Activated CD8-positive, alpha-beta memory T cell treated with anti-CD3 and anti-CD28 coated beads for 24 hours (primary cell): ENCODE results near the gene SDCCAG8.
A peak's percentile ranks its signal among the peaks of the same experiment; 100 is the strongest.
"Not testable (repeated sequence)": the region's sequence is repeated elsewhere in the genome, so short reads cannot be mapped to it uniquely, and the experiment has no call there.

Experiments
- DNase-seq: peaks from one replicate; pipeline ENCODE4 v3.0.0-alpha.2; 2020

The SDCCAG8 gene

DNA sequence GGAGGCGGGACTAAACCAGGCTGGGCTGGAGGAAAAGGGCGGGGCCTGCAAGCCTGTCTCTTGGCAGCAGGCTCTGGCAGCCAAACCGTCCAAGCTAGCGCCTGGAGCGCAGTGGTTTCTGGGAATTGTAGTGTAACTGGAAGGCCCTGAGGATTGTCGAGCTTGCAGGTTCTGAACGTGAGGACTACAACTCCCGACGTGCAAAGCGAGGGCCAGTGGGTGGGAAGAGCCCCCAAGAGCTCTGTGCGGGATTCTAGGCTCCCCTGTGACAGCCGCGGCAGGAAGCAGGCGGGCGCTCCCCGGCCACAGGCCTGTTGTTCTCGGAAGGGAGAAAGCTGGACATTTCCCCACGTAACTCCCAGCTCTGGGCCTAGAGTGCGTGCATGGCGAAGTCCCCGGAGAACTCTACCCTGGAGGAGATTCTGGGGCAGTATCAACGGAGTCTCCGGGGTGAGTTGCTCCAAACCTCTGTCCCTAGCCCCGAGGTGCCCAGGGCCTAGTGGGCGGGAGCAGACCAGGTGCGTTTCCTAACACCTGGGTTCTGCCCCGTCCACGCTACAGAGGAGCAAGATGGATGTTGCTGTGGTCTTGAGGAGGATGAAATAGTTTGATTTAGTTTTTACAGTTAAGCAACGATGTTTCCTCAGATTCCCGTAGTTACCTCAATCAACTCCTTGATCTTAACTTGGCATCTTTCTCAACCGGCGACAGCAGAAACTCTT lies at the start of gene SDCCAG8:
SDCCAG8 (plus strand) TSS at position 251 of the 722 bp plus-strand sequence; CDS start at position 384, 133 bp downstream.
- peak; percentile 95 for DNase-seq

DNA sequence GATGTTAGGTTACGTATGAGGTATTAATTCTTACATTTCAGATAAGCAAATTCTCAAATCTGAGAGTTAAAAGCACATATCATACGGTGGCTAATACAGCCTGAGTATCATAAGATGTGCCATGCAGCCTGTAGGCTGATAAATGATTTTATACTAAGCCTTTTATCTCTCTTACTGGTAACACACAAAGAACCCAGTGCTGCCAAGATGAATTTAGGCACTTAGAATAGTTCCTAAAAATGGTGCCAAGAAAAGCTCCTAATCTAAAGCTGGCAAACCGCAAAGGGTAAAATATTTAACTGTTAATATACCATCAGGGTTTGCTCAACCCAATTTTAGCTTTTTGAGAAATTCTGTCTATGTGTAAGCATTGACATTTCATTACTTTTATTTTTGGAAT lies 43.9 kb upstream of the SDCCAG8 start:
- DNase-seq, result not testable (repeated sequence)

DNA sequence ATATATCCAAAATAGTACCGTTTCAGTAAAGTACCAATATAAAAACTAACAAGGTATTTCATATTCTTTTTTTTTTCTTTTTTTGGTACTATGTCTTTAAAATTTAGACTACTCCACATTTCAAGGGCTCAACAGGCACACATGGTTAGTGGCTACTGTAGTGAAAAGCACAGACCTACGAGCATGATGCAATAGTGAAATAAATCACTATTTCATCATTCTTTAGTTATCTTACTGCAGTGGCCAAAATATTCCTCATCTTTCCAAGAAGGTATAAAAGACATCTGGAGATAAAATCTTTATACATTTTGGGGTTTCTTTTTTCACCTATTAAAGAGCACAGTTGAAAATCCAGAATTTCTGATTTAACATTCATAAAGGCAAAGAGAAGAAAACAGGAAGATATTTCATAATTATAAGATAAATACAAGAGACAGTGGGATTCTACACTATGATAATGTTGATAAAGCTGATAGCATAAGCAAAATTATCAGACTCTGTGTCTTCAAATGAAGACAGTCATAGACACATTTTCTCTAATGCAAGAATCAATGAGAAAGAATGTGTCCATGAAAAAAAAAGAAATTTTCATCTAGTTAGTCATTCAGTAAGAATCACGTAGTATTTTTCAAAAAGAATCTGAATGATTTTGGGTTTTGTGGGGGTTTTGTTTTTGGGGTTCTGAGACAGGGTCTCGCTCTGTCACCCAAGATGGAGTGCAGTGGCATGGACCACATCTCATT lies 42.6 kb upstream of the SDCCAG8 start:
- DNase-seq, result no peak

DNA sequence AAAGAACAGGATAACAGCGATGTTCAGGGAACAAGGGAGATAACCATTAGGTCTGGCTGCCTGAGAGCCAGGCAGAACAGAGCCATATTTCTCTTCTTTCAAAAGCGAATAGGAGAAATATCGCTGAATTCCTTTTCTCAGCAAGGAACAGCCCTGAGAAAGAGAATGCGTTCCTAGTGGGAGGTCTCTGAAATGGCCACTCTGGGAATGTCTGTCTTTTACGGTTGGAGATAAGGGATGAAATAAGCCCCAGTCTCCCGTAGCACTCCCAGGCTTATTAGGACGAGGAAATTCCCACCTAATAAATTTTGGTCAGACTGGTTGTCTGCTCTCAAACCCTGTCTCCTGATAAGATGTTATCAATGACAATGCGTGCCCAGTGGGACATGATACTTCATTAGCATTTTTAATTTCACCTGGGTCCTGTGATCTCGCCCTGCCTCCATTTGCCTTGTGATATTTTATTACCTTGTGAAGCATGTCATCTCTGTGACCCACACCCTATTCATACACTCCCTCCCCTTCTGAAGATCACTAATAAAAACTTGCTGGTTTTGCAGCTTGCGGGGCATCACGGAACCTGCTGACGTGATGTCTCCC lies 40.5 kb upstream of the SDCCAG8 start:
- DNase-seq, result not testable (repeated sequence)

DNA sequence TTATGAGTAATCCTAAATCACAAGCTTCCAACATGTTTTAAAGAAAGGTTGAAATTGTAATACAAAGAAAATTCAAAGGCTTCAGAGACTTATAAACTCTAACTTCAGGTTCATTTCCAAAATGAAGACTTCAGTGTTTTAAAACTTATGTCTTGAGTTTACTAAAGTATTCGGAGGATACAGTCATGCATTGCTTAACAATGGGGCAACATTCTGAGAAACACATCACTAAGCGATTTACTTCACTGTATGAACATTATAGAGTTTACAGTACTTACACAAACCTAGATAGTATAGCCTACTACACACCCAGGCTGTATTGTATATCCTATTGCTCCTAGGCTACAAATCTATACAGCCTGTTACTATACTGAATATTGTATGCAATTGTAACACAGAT lies 39.1 kb upstream of the SDCCAG8 start:
- no peak for DNase-seq

DNA sequence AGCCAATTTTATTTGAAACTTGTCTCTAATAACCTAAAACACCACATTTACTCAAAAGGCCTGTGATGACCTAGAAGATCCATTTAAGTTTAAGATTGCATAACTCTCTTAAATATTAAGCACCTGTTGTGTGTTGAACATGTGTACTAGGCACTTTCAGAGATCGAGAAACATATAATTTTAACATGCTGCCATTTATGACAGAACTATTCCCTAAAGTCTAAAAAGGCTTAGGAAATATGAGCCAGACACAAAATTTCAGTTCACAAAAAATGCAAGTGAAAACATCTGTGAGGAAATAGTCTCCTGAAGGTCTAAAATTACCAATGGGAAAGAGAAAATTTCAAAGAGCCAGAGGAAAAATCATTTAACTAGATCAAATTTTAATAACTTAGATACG lies 38.5 kb upstream of the SDCCAG8 start:
- no peak for DNase-seq

DNA sequence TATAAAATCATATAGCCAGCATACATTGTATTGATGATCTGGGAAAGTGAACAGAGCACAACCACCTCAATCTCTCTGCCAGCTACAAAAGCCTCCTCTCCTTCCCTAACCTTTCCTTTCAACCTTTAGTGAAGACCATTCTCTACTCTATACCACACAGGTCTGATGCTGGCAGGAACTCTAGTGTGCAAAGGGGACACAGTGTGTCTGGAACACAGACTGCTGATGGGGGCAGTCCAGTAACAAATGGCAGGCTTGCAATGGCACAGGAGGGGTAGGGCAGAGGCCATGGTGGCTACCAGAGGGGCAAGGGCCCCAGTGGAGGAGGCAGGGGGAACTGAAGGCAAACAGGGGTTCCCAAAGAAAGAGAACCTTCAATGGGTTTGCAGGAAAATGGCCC lies 37.8 kb upstream of the SDCCAG8 start:
- no peak for DNase-seq

DNA sequence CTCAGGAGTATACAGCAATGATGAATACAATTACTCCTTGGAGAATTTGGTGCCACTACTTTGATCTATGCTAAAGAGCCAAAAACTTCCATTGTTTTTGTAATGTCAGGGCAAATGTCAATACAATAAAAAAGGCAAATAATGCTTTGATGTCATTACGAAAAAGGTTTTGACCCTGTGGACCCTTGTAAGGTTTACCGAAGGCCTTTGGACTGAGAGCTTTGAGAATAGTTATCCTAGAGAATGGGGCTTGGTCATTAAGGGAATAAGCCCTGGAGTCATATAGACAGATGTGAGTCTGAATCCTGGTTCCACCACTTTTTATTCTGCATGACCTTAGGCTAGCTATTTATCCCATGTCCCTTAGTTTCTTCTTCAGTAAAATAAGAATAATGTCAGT lies 28.2 kb upstream of the SDCCAG8 start:
- DNase-seq, result no peak

DNA sequence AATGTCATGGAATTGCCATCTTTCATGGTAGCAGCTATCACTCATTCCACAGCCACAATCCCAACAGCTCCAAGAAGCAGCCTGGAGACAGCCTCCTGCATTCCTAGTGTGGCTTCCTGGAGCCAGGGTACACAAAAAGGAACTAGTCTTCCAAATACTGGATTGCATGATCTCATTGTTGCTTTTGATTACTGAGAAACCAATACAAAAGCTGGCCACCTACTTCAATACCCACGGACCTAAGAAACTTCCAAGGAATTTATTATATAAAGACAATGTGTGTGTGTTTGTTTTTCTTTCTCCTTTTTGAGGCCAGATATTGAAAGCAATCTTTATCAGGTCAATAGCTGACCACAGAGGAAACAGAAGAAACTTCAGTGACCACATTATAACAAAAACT lies 26.3 kb upstream of the SDCCAG8 start:
- no peak for DNase-seq

DNA sequence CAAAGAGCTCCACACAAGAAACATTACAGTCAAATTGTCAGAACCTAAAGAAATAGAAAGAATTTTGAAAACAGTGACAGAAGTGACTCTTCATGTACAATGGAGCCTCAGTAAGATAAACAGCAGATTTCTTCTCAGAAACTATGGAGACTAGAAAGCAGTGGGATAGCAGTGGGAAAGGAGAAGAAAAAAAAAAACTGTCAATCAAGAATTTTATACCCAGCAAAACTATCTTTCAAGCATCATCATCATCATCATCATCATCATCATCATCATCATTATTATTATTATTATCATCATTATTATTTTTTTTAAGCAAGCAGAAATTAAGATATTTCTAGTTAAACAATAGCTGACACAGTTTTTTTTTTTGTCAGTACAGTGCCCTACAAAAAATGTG lies 24.9 kb upstream of the SDCCAG8 start:
- no peak for DNase-seq

DNA sequence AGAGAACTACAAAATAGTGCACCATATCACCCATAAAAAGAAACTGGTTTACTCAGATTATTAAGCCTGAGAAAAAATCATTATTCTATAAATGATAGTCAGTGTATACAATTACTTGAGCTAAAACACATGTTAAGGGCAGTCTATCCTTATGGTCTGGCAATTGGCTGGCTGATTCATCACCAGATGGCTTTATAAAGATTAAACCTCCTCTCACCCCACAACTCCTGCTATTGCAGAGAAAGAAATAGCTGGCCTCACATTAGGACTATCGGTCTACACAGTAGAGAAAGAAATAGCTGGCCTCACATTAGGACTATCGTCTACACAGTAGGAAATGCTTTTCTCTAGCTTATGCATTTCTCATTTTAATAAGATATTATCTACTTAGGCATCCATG lies 21.9 kb upstream of the SDCCAG8 start:
- no peak for DNase-seq

DNA sequence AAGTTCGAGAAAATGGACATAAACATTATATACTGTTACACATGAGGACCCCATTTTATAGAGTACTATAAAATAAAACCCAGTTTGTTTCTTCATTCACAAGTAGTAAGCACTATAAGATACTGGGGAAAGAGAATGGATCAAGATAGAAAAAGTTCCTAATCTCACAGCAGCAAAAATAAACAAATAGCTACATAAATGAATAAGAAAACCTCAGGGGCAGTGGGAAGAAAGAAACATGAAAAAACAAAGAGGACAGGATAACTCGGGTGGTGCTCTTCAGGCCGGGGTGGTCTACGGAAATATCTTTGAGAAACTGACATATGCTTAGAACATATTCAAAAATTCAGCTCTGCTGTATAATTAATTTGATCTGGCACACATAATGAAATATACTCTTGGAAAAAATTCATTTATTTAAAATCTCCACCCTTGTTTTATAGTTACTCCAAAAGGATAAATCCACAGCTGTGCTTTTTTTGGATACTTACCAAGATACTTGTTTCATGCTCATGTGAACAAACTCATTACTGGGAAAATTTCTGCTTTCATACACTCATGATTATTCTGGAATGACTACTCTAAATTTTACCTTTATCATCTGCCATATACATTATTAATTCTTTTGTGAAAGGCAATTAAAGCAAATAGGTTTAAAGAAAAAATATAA lies 20.7 kb upstream of the SDCCAG8 start:
- no peak for DNase-seq

DNA sequence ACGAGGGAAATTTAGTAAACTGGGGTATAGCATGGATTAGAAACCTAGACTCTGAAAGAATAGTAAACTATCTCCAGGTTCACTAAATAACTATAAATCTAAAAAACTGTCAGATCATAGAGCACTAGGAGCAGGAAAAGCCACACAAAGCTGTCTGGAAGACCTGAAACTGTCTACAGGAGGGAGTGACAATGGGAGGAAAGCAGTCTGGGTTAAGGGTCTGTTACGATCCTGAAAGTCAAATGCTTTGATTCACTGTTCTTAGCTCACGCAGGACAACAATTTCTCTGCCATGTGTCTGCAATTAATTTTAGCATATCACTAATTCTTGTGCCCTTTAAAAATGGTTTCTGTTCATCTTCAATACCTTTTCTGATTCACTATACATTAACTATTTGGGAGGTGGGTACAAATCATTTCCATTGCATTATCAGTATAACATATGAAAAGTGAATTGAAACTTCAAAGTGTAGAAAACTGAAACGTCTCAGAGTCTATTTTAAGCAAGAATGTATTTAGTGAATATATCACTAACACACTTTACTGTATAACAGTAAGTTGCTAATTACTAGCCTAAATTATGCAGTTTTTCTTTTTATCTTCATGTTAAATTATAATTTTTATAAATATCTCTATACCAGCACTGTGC lies 19.1 kb upstream of the SDCCAG8 start:
- DNase-seq, result no peak

DNA sequence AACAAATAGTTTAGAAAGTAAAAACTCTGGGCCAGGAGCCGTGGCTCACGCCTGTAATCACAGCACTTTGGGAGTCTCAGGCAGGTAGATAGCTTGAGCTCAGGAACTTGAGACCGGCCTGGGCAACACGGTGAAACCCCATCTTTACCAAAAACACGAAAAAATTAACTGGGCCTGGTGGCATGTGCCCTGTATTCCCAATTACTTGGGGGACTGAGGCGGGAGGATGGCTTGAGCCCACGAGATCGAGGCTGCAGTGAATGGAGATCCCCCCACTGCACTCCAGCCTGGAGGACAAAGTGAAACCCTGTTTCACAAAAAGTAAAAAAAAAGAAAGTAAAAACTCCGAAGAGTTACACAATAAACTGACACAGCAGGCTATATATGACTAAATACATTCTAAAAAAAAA lies 11.4 kb upstream of the SDCCAG8 start:
- DNase-seq, result no peak

DNA sequence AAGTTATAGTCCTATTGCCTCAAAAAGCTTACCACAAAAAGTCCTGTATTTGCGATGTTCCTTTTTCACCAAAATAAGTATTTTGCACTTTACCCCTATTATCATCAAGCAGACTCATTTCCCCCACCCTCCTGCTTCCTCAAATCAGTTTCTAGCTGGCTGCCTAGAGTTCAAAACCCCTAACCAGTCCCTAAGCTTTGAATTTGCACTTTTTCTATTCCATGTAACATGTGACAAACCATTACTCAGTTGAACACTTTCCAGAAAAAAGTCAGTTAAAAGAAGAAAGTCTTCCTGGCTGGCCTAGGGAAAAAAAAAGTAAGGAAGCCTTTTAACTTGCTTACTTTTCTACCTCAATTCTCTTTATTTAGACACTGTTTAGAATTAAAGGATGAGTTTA lies 8.9 kb upstream of the SDCCAG8 start:
- no peak for DNase-seq

DNA sequence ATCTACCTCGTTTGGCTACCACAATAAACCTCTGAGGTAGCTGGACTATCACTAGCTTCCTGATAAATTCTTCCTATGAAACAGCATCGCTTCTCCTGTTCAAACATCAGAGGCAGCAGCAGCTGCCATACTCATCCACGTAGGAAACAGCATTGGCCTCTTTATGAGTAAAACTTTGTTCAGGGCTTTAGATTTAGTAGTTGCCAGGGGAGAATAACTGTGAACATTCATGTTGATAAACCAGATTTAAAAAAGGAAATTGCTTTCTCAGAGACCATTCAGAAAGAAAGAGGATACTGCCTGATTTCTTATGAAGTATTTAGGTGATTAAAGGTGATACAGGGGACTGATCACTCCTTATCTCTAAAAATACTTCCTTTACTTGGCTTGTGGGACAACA lies 7.9 kb upstream of the SDCCAG8 start:
- DNase-seq, result no peak

DNA sequence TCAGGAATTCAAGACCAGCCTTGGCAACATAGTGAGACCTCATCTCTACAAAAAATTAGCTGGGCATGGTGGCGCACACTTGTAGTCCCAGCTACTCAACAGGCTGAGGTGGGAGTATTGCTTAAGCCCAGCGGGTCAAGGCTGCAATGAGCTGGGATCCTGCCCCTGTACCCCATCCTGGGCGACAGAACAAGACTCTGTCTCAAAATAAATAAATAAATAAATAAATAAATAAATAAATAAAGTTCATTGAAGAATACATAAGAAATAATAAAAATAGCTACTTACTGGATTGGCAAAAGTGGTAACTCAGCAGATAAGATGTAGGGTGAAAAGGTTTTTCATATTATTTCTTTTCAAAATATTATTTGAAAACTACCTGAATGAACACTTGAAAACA lies 6.6 kb upstream of the SDCCAG8 start:
- DNase-seq, result no peak

DNA sequence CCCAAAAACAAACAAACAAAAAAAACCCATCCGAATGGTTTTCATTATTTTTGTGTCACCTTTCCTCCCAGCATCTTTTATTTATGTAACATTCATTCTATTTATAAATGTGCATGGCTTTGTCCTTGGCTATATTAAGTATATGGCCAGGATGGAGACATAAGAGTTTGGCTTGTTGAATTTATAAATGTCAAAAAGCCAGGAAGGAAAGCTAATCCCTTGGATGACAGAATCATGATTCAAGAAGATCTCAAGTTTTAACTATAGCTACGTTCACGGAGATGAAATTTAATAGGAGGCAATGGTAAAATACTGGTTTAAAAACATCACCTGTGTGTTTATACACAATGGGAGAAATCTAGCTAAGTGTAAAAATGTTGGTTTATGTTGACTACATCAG lies 5.7 kb upstream of the SDCCAG8 start:
- no peak for DNase-seq

DNA sequence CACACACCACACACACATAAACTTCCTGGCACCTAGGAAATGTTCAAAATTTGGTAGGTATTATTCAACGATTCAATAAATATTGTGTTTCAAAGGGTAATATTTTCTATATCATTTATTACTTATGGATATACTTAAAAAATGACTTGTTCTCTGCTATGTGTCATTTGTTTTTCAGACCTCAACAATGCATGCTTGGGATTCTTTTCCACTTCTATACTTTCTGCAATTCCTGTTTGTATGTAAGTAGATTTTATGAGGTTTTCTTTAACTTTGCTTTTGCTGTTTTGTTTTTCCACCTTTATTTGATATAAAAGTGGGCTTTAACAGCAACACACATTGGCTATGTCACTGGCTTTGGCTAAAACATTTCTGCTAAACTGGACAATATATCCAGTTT lies 4.3 kb upstream of the SDCCAG8 start:
- DNase-seq, result no peak

DNA sequence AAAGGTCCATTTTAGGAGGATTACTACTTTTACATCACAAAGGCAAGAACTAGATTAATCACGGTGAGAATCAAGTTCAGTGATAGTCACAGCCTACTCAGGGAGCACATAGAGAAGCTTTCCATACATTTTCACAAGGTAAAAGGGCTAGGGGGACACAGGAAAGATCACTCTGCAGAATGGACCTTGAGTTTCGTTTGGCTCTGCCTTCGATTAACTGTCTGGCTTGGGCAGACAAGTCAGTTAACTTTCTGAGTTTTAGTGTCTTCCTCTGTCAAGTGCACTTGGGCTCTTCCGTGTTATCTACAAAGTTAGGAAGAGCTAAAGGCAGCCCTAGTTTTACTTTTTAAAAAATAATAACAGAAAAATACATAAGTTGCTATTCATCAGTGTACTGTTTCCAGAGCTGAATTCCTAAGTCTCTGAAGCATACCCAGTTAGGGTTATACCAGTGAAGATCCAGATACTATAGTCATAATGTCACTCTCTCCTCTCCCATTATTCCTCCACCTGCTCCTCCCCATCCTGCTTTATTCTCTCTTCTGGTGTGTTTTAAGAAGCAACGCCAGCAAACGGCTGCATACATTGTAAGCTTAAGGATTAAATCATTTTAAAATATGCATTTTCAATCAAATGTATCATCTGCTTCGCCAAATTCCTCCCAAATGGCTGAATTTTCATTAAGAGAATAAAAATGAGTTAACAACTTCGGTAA lies 2.5 kb upstream of the SDCCAG8 start:
- DNase-seq, result no peak

DNA sequence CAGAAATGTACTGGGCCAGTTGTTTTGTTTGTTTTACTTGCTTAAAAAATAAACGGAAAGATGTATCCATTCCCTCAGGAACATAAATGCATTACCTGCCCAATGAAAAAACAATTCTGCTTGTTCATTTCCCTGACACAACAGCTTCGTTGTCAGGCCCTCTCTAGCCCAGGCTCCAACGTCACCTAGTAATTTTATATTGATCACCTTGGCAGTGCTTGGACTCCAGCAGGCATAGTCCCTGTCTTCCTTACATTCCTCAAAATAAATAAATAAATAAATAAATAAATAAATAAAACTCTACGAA lies 2.0 kb upstream of the SDCCAG8 start:
- DNase-seq, result no peak

DNA sequence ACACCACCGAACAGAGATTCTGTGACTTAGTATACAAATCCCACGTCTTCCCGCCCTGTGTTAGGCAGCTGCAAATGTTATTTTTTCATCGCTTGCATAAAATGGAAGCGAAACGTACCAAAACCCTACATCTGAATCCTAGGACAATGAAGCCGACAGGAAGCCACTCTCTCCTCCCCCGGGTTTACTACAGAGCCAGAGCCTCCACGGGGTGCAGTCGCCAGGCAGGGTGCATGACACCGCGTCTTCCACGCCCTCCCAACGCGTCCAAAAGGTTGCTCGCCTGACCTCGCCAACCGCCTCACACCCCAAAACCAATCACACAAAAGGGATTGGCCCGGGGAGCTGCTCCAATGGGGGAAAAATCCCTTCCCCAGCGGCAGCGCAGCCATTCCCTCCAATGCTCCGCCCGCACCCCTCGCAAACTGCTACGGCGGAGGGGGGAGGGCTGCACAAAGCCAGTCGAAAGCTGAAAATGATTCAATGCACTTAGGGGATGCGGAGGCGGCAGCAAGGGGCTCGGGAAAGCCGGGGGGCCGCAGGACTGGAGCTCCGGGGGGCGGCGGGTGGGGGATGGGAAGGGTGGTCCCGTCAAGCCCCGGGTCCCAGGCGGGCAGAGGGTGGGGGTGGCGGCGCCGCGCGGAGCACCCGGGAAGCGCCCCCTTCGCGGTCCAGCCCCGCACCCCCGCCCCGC lies 1.5 kb upstream of the SDCCAG8 start:
- peak; percentile 84 for DNase-seq
